ENCODE measurements around the gene CLASP1. TPM values are rescaled to one million over a fixed set of nuclear protein-coding genes. Genes with fewer than 3 reads are reported as not detected.

Gene CLASP1
- total RNA-seq, 1 experiment from 2014 or later: 45.9 TPM

DNA sequence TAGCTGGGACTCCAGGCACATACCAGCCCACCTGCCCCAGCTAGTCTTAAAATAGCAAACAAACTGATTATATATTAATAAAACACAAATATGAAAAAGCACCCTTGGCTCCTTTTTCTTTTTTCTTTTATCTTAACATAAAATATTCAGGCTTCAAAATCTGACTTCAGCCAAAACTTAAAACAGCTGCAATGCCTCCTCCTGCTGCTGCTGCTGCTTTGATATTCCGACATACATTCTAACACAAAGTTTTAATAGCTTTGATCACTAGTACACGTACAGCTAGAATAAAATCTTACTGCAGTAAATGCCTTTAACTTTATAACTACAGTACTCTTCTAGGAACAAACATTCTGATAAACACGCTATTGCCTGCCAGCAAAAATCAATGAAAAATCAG is 190.0 kb downstream of the CLASP1 start:
- Histone ChIP-seq H3K9ac (ENCODE audit: extremely low read depth, insufficient read length, low read length) (no peak overlapping the region), H3K27ac (ENCODE audit: insufficient read length, low read depth, low read length) (no peak overlapping the region), H3K18ac (ENCODE audit: insufficient read length, low read depth, low read length) (no peak overlapping the region), H3K23me2 (ENCODE audit: insufficient read length, low read depth, low read length, poor library complexity, severe bottlenecking) (no peaks in the 10 kb centered on the region), H2BK12ac (ENCODE audit: insufficient read length, low read depth, low read length) (no peak overlapping the region), H2BK20ac (ENCODE audit: low read depth, low read length, poor library complexity, severe bottlenecking) (no peak overlapping the region), H2AFZ (ENCODE audit: low read length) (no peak overlapping the region), H3K56ac (ENCODE audit: insufficient read length, low read depth, low read length) (no peak overlapping the region), H3K79me1 (ENCODE audit: insufficient read depth, low read depth, low read length, poor library complexity, severe bottlenecking) (no peaks in the 10 kb centered on the region), H2BK5ac (ENCODE audit: insufficient read length, low read length) (no peak overlapping the region), H3K79me2 (ENCODE audit: insufficient read depth, low read length) (no peaks in the 10 kb centered on the region), H4K91ac (ENCODE audit: insufficient read length, low read depth, low read length) (no peak overlapping the region), H3K4me2 (ENCODE audit: insufficient read depth, insufficient read length, low read length) (no peak overlapping the region), H4K20me1 (ENCODE audit: control insufficient read depth, insufficient read depth, insufficient read length) (no peaks in the 10 kb centered on the region), H3K4me1 (ENCODE audit: insufficient read depth, low read length) (no peaks in the 10 kb centered on the region), H3K4ac (ENCODE audit: low read depth, low read length) (no peak overlapping the region), H3T11ph (ENCODE audit: low read length) (no peak overlapping the region), H2BK120ac (ENCODE audit: low read depth, low read length, poor library complexity, severe bottlenecking) (no peak overlapping the region), H3K27me3 (ENCODE audit: insufficient read depth, low read length) (no peaks in the 10 kb centered on the region), H4K5ac (ENCODE audit: insufficient read length, low read depth, low read length) (no peak overlapping the region), H2AK5ac (ENCODE audit: insufficient read length, low read length) (no peak overlapping the region), H3K23ac (ENCODE audit: insufficient read length, low read depth, low read length) (no peak overlapping the region), H2BK15ac (ENCODE audit: low read depth, low read length) (no peak overlapping the region), H4K8ac (replicated peaks; ENCODE audit: insufficient read length, low read depth, low read length) (no peak overlapping the region), H3K14ac (ENCODE audit: insufficient read depth, low read length) (no peak overlapping the region), H3K9me3 (ENCODE audit: control insufficient read depth, low read depth, low read length) (no peaks in the 10 kb centered on the region)
- no CpG with 5 or more reads among the region's 3 CpGs for WGBS (ENCODE audit: extremely low coverage, insufficient read length, low lambda C conversion rate)
- no peak for DNase-seq
- Mint-ChIP-seq H3K9me3 (no peaks in the 10 kb centered on the region), H3K4me3 (no peak overlapping the region), H3K36me3 (ENCODE audit: insufficient read depth in 1 of 3, low read depth in 3 of 3) (peaks cover 7 to 50% (median 28%) of the 10 kb centered on the region in 3 experiments; a peak in 6 of 7 replicates), H3K27me3 (ENCODE audit: low read depth) (no peaks in the 10 kb centered on the region), H3K4me1 (no peaks in the 10 kb centered on the region), H3K27ac (no peak overlapping the region)
- TF ChIP-seq, protein P1, sequence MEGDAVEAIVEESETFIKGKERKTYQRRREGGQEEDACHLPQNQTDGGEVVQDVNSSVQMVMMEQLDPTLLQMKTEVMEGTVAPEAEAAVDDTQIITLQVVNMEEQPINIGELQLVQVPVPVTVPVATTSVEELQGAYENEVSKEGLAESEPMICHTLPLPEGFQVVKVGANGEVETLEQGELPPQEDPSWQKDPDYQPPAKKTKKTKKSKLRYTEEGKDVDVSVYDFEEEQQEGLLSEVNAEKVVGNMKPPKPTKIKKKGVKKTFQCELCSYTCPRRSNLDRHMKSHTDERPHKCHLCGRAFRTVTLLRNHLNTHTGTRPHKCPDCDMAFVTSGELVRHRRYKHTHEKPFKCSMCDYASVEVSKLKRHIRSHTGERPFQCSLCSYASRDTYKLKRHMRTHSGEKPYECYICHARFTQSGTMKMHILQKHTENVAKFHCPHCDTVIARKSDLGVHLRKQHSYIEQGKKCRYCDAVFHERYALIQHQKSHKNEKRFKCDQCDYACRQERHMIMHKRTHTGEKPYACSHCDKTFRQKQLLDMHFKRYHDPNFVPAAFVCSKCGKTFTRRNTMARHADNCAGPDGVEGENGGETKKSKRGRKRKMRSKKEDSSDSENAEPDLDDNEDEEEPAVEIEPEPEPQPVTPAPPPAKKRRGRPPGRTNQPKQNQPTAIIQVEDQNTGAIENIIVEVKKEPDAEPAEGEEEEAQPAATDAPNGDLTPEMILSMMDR (conservative IDR thresholded peaks at IDR 0.05): no peak

All from H9 (cell line).